Testis (tissue), 3 donors: ENCODE results near the gene TBRG1. TPM values are rescaled to one million over a fixed set of nuclear protein-coding genes. Genes with fewer than 3 reads are reported as not detected.

ENCODE experiments used
- DNase-seq: peaks from one replicate; pipeline ENCODE4 v3.0.0-alpha.2; 2019
- H3K27ac ChIP-seq, 2 donors: fragments of 200-600 bp; sonication (generic); one replicate each; pipeline ENCODE4 v1.5.1; 2019
- H3K27me3 ChIP-seq: fragments of 200-600 bp; sonication (generic); one replicate; pipeline ENCODE4 v1.5.1; 2019
- H3K36me3 ChIP-seq: fragments of 200-600 bp; sonication (generic); one replicate; pipeline ENCODE4 v1.5.1; 2017; ENCODE audit warnings: low read depth; ENCODE audit errors: missing control alignments
- H3K4me1 ChIP-seq: fragments of 200-600 bp; sonication (generic); one replicate; pipeline ENCODE4 v1.5.1; 2019
- H3K4me3 ChIP-seq, 2 donors: fragments of 200-600 bp; sonication (generic); one replicate each; pipeline ENCODE4 v1.5.1; 2017 to 2019
- H3K9me3 ChIP-seq: fragments of 200-600 bp; sonication (generic); one replicate; pipeline ENCODE4 v1.5.1; 2017
- POLR2A ChIP-seq: fragments of 450-650 bp; IDR thresholded peaks from one replicate; pipeline ENCODE4 v1.6.1; 2017; ENCODE audit warnings: antibody characterized with exemption, mild to moderate bottlenecking, moderate library complexity
- WGBS, 2 donors: methylation state at CpG; one replicate each; pipeline ENCODE4 v1.1.5; 2018; 5-methylcytosine and 5-hydroxymethylcytosine counted together
- intact Hi-C: fragments of 100-400 bp; cut with DNase I; formaldehyde crosslinking; loops from one replicate; pipeline ENCODE4 v1.15.1; 2023; ENCODE audit warnings: low total_unique reads
- polyA plus RNA-seq: library from polyadenylated mRNA; stranded (reverse); fragments of 350-450 nt; fragmentation: Illumina TruSeq; extraction: RNeasy Lipid Tissue Mini Kit (QIAGEN cat#74804); gene quantifications from one replicate; pipeline ENCODE4 v1.2.3, GENCODE V29; 2014; ENCODE audit warnings: low read depth, low replicate concordance; ENCODE audit not compliant: insufficient read depth
- total RNA-seq, 2 donors: library from RNA; depleted of rRNA; stranded (reverse); fragments of >200 nt; gene quantifications; one replicate each; pipeline ENCODE4 v1.2.3, GENCODE V29; 2016
- TF ChIP-seq, protein P1 (sequence below), 3 experiments: fragments of 450-650 bp in 2 of 3; fragments of 200-600 bp in 1 of 3; sonication (generic) in 1 of 3; IDR thresholded peaks; one replicate each; pipeline ENCODE4 v1.5.1; 2016 to 2019; ENCODE audit warnings: antibody characterized with exemption in 3 of 3, mild to moderate bottlenecking in 2 of 3, moderate library complexity in 1 of 3

The TBRG1 gene
- total and polyA plus RNA-seq, 3 donors from 2014 or later, result 25.2 to 38.8 (median 35.7) TPM

DNA sequence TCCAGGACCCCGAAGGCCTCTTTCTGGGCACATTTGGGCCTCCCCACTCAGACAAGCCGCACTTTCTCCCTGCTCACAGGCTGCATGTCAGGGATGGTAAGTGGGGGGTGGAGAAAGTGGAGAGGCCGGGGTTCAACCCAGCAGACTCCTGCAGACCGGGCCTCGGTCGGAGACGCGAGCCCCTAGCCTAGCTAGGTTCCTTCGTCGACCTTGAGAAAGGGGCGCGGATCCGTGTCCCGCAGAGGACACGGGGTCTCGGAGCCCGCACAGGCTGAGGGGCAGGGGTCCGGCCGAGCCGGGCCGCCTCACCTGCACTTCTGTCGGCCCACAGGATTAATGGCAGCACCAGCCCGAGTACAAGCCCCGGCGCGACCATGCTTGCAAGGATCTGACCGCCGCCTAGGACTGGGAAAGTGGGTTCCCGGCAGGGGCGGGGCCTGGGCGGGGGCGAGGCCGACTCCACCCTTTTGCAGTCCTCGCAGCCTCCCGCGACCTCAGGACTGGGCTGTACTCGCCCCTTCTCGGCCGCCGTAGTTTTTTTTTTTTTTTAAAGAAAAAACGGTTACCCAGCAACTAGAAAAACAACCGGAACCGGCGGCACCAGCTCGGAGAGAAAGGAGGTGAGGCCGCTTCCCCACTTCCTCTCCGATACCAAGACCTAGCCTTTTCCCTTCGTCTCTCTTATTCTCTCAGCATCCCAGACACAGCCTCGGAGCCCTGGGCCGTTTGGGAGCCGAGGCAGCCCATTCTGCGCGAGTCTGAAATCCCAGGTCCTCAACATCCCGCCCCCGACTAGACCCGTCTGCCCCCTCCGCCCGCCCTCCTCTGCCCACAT is 50.9 kb downstream of the TBRG1 start, which contains the start of the genes SIAE and SPA17:
SIAE (minus strand) TSS at position 407 of the 835 bp plus-strand sequence; CDS start at position 376, 31 bp downstream.
SPA17 (plus strand) TSS at position 572 of the 835 bp plus-strand sequence. CDS start 1,361 bp downstream, outside the sequence.
- intact Hi-C loops, result loop anchor here (10.0 kb wide), 1 partner anchor 91 kb away; the partner anchor contains the start of gene ESAM
- DNase-seq, result peak; percentile 96
- TF ChIP-seq, protein P1, sequence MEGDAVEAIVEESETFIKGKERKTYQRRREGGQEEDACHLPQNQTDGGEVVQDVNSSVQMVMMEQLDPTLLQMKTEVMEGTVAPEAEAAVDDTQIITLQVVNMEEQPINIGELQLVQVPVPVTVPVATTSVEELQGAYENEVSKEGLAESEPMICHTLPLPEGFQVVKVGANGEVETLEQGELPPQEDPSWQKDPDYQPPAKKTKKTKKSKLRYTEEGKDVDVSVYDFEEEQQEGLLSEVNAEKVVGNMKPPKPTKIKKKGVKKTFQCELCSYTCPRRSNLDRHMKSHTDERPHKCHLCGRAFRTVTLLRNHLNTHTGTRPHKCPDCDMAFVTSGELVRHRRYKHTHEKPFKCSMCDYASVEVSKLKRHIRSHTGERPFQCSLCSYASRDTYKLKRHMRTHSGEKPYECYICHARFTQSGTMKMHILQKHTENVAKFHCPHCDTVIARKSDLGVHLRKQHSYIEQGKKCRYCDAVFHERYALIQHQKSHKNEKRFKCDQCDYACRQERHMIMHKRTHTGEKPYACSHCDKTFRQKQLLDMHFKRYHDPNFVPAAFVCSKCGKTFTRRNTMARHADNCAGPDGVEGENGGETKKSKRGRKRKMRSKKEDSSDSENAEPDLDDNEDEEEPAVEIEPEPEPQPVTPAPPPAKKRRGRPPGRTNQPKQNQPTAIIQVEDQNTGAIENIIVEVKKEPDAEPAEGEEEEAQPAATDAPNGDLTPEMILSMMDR (IDR thresholded peaks at IDR 0.05), result no peak
- TF ChIP-seq POLR2A, result no peak
- WGBS, 2 donors, result 1% methylated on average over 33 to 57 of the region's 58 CpGs
- Histone ChIP-seq H3K27me3 (no peaks in the 10 kb centered on the region), H3K27ac (peak within 1 kb of the TSS; percentile 55 to 61), H3K9me3 (no peaks in the 10 kb centered on the region), H3K4me1 (no peaks in the 10 kb centered on the region), H3K36me3 (no peaks in the 10 kb centered on the region), H3K4me3 (peak within 1 kb of the TSS; percentile 52 to 72)

DNA sequence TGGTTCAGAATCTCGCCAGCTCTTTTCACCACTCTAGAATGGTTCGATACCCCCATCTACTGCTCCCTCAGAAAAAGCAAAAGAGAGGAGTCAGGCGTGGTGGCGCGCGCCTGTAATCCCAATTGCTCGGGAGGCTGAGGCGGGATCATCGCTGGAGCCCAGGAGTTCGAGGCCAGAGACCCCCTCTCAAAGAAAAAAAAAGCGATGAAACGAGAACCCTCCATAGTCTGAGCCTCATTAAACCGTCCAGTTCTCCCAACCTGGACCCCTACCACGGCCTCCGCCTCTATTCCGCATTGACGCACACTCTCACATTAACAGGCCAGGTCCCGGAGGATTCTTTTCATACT is 51.5 kb downstream of the TBRG1 start:
- Histone ChIP-seq H3K9me3 (no peaks in the 10 kb centered on the region), H3K27me3 (no peaks in the 10 kb centered on the region), H3K27ac (peak overlapping the region; percentile 55 to 61), H3K4me3 (peak overlapping the region; percentile 52 to 72), H3K36me3 (no peaks in the 10 kb centered on the region), H3K4me1 (no peaks in the 10 kb centered on the region)
- peak; percentile 23 for DNase-seq
- WGBS, 2 donors, result 12 to 25% methylated on average over 18 of the region's 18 CpGs
- intact Hi-C loops, result loop anchor here (10.0 kb wide), 1 partner anchor 91 kb away; the partner anchor contains the start of gene ESAM
- no peak for TF ChIP-seq POLR2A
- TF ChIP-seq, protein P1 (IDR thresholded peaks at IDR 0.05), result no peak

DNA sequence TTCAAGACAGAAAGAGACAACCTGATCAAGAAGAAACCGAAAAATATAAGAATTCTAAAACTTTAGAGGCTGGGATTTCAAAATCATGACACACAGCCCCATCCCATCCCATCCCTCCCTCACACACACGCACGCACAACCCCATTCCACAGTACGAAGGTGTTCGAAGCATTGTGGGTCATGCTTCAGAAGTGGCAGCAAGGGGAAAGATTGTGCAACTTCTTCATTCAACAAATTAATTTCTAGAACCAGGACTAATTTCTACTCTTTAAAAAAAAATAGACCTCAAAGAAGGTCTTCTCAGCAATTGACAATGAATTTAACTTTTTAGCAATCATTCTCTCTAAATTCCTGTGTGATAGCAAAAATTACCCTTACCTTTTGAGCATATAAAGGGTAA is 51.9 kb downstream of the TBRG1 start:
- 43 to 83% methylated on average over 5 of the region's 5 CpGs for WGBS, 2 donors
- H3K9me3 ChIP-seq, result no peaks in the 10 kb centered on the region
- no peaks in the 10 kb centered on the region for H3K27me3 ChIP-seq
- H3K4me1 ChIP-seq, result no peaks in the 10 kb centered on the region
- peak overlapping the region in 1 of 2 donors; percentile 55 for H3K27ac ChIP-seq
- TF ChIP-seq, protein P1 (IDR thresholded peaks at IDR 0.05), result no peak
- TF ChIP-seq POLR2A, result no peak
- H3K36me3 ChIP-seq, result no peaks in the 10 kb centered on the region
- intact Hi-C loops, result loop anchor here (10.0 kb wide), 1 partner anchor 90 kb away; the partner anchor contains the start of gene ESAM
- no peak for DNase-seq
- H3K4me3 ChIP-seq, result peak overlapping the region; percentile 52 to 72

DNA sequence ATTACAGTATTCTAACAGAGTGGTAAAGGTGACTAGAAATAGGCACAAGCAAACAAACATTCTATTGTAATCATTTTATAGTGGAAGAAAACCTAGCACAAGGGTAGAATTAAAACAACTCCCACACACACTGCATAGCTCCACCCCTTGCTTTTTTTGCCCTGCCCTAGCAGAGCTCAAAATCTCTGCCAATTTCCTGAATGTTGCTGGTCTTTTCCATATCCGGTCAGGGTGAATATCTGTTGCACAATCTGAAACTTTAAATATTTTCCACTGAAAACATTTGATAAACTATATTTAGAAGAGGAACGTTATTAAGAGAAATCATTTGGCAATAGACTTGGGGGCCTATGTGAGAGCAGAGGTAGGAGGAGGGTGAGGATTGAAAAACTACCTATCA is 53.7 kb downstream of the TBRG1 start:
- no peak for DNase-seq
- Histone ChIP-seq H3K4me1 (no peaks in the 10 kb centered on the region), H3K27me3 (no peaks in the 10 kb centered on the region), H3K36me3 (no peaks in the 10 kb centered on the region), H3K27ac (peak overlapping the region in 1 of 2 donors; percentile 2), H3K9me3 (no peaks in the 10 kb centered on the region), H3K4me3 (no peak overlapping the region)
- WGBS, 2 donors, result 24 to 42% methylated on average over 2 of the region's 2 CpGs
- intact Hi-C loops, result loop anchor here (10.0 kb wide), 1 partner anchor 88 kb away; the partner anchor contains the start of gene ESAM
- no peak for TF ChIP-seq POLR2A
- TF ChIP-seq, protein P1 (IDR thresholded peaks at IDR 0.05), result no peak
